SK-N-SH treated with all-trans-retinoic acid at 6 μM for 48 hours (cell line): ENCODE data around the gene MCFD2.

ENCODE experiments used
- ATAC-seq: fragments of 200-7000 bp; cut with Tn5 transposase; 3 replicates; pipeline ENCODE4 v1.9.1; 2020; ENCODE audit warnings: mild to moderate bottlenecking, moderate library complexity
- ARNTL ChIP-seq: fragments of 450-650 bp; formaldehyde crosslinking; IDR thresholded peaks from 2 replicates; pipeline ENCODE4 v1.5.0; 2020; ENCODE audit warnings: low read depth, mild to moderate bottlenecking, moderate library complexity, borderline replicate concordance
- BACH2 ChIP-seq: fragments of 250-450 bp; sonication (Bioruptor Pico); IDR thresholded peaks from 2 replicates; pipeline ENCODE4 v1.9.0; 2021; ENCODE audit warnings: mild to moderate bottlenecking, borderline replicate concordance
- CSDC2 ChIP-seq: fragments of 250-450 bp; sonication (Bioruptor Pico); IDR thresholded peaks from 2 replicates; pipeline ENCODE4 v1.5.0; 2020; ENCODE audit warnings: mild to moderate bottlenecking, moderate library complexity
- ESRRG ChIP-seq: fragments of 250-450 bp; sonication (Bioruptor Pico); IDR thresholded peaks from 2 replicates; pipeline ENCODE4 v1.6.1; 2021; ENCODE audit warnings: mild to moderate bottlenecking
- GLIS3 ChIP-seq: fragments of 250-450 bp; sonication (Bioruptor Pico); IDR thresholded peaks from 2 replicates; pipeline ENCODE4 v1.5.0; 2020; ENCODE audit warnings: mild to moderate bottlenecking, moderate library complexity
- ISL1 ChIP-seq: fragments of 250-450 bp; sonication (Bioruptor Pico); IDR thresholded peaks from 2 replicates; pipeline ENCODE4 v2.1.2; 2022; ENCODE audit warnings: mild to moderate bottlenecking, moderate library complexity
- OSR1 ChIP-seq: fragments of 250-450 bp; sonication (Bioruptor Pico); IDR thresholded peaks from 2 replicates; pipeline ENCODE4 v1.8.0; 2022; ENCODE audit warnings: moderate library complexity, mild to moderate bottlenecking, inconsistent platforms
- PPARA ChIP-seq: fragments of 250-450 bp; sonication (Bioruptor Pico); IDR thresholded peaks from 2 replicates; pipeline ENCODE4 v1.5.0; 2020; ENCODE audit warnings: mild to moderate bottlenecking, borderline replicate concordance
- RARB ChIP-seq: fragments of 250-450 bp; sonication (Bioruptor Pico); IDR thresholded peaks from 2 replicates; pipeline ENCODE4 v1.8.0; 2021; ENCODE audit warnings: mild to moderate bottlenecking, moderate library complexity
- SNAI2 ChIP-seq: fragments of 250-450 bp; sonication (Bioruptor Pico); IDR thresholded peaks from 2 replicates; pipeline ENCODE4 v1.5.0; 2020; ENCODE audit warnings: mild to moderate bottlenecking, moderate library complexity
- TCF4 ChIP-seq: fragments of 250-450 bp; sonication (Bioruptor Pico); IDR thresholded peaks from 2 replicates; pipeline ENCODE4 v1.8.0; 2021; ENCODE audit warnings: mild to moderate bottlenecking, moderate library complexity, borderline replicate concordance
- TOX ChIP-seq: fragments of 250-450 bp; sonication (Bioruptor Pico); IDR thresholded peaks from 2 replicates; pipeline ENCODE4 v1.8.0; 2021; ENCODE audit warnings: mild to moderate bottlenecking, moderate library complexity, borderline replicate concordance
- ZFP3 ChIP-seq: fragments of 250-450 bp; sonication (Bioruptor Pico); IDR thresholded peaks from 2 replicates; pipeline ENCODE4 v1.5.0; 2020; ENCODE audit warnings: mild to moderate bottlenecking, moderate library complexity
- ZFP30 ChIP-seq: fragments of 450-650 bp; formaldehyde crosslinking; IDR thresholded peaks from 2 replicates; pipeline ENCODE4 v1.5.0; 2022; ENCODE audit warnings: mild to moderate bottlenecking, moderate library complexity
- ZNF565 ChIP-seq: fragments of 450-650 bp; formaldehyde crosslinking; conservative IDR thresholded peaks from 2 replicates; pipeline ENCODE4 v1.5.0; 2020; ENCODE audit warnings: low read depth, mild to moderate bottlenecking, moderate library complexity
- ZNF70 ChIP-seq: fragments of 450-650 bp; formaldehyde crosslinking; IDR thresholded peaks from 2 replicates; pipeline ENCODE4 v1.5.0; 2020; ENCODE audit warnings: mild to moderate bottlenecking, moderate library complexity
- ZNF8 ChIP-seq: fragments of 450-650 bp; formaldehyde crosslinking; IDR thresholded peaks from 2 replicates; pipeline ENCODE4 v1.5.0; 2020; ENCODE audit warnings: mild to moderate bottlenecking, moderate library complexity
- TF ChIP-seq, protein P1 (sequence below): fragments of 250-450 bp; sonication (Bioruptor Pico); IDR thresholded peaks from 2 replicates; pipeline ENCODE4 v1.5.1; 2020; ENCODE audit warnings: low read depth, mild to moderate bottlenecking, moderate library complexity
- TF ChIP-seq, protein P2 (sequence below): fragments of 250-450 bp; sonication (Bioruptor Pico); IDR thresholded peaks from 2 replicates; pipeline ENCODE4 v1.8.0; 2020; ENCODE audit warnings: mild to moderate bottlenecking, moderate library complexity, borderline replicate concordance
- TF ChIP-seq, protein P3 (sequence below): fragments of 250-450 bp; sonication (Bioruptor Pico); IDR thresholded peaks from 2 replicates; pipeline ENCODE4 v1.8.0; 2021; ENCODE audit warnings: low read depth, mild to moderate bottlenecking, moderate library complexity, borderline replicate concordance

Gene MCFD2

GRCh38 chr2:46854260-46854659 lies 61.3 kb downstream of the MCFD2 start:
- TF ChIP-seq OSR1 (CRISPR knock-in tag) (no peak), RARB (CRISPR knock-in tag) (no peak), ZNF565 (no peak), ZFP3 (CRISPR knock-in tag) (no peak), ZFP30 (CRISPR knock-in tag) (no peak), TCF4 (CRISPR knock-in tag) (no peak), ARNTL (CRISPR knock-in tag) (no peak), GLIS3 (no peak), ESRRG (CRISPR knock-in tag) (no peak), SNAI2 (CRISPR knock-in tag) (no peak), ZNF70 (CRISPR knock-in tag) (no peak), TOX (CRISPR knock-in tag) (no peak), CSDC2 (CRISPR knock-in tag) (no peak), BACH2 (no peak), ISL1 (CRISPR knock-in tag) (no peak)
- TF ChIP-seq, protein P1, sequence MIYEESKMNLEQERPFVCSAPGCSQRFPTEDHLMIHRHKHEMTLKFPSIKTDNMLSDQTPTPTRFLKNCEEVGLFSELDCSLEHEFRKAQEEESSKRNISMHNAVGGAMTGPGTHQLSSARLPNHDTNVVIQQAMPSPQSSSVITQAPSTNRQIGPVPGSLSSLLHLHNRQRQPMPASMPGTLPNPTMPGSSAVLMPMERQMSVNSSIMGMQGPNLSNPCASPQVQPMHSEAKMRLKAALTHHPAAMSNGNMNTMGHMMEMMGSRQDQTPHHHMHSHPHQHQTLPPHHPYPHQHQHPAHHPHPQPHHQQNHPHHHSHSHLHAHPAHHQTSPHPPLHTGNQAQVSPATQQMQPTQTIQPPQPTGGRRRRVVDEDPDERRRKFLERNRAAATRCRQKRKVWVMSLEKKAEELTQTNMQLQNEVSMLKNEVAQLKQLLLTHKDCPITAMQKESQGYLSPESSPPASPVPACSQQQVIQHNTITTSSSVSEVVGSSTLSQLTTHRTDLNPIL (CRISPR knock-in tag): no peak
- TF ChIP-seq, protein P2, sequence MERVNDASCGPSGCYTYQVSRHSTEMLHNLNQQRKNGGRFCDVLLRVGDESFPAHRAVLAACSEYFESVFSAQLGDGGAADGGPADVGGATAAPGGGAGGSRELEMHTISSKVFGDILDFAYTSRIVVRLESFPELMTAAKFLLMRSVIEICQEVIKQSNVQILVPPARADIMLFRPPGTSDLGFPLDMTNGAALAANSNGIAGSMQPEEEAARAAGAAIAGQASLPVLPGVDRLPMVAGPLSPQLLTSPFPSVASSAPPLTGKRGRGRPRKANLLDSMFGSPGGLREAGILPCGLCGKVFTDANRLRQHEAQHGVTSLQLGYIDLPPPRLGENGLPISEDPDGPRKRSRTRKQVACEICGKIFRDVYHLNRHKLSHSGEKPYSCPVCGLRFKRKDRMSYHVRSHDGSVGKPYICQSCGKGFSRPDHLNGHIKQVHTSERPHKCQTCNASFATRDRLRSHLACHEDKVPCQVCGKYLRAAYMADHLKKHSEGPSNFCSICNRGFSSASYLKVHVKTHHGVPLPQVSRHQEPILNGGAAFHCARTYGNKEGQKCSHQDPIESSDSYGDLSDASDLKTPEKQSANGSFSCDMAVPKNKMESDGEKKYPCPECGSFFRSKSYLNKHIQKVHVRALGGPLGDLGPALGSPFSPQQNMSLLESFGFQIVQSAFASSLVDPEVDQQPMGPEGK (CRISPR knock-in tag): no peak
- TF ChIP-seq, protein P3, sequence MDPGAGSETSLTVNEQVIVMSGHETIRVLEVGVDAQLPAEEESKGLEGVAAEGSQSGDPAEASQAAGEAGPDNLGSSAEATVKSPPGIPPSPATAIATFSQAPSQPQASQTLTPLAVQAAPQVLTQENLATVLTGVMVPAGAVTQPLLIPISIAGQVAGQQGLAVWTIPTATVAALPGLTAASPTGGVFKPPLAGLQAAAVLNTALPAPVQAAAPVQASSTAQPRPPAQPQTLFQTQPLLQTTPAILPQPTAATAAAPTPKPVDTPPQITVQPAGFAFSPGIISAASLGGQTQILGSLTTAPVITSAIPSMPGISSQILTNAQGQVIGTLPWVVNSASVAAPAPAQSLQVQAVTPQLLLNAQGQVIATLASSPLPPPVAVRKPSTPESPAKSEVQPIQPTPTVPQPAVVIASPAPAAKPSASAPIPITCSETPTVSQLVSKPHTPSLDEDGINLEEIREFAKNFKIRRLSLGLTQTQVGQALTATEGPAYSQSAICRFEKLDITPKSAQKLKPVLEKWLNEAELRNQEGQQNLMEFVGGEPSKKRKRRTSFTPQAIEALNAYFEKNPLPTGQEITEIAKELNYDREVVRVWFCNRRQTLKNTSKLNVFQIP (CRISPR knock-in tag): no peak
- no peak for ATAC-seq

DNA sequence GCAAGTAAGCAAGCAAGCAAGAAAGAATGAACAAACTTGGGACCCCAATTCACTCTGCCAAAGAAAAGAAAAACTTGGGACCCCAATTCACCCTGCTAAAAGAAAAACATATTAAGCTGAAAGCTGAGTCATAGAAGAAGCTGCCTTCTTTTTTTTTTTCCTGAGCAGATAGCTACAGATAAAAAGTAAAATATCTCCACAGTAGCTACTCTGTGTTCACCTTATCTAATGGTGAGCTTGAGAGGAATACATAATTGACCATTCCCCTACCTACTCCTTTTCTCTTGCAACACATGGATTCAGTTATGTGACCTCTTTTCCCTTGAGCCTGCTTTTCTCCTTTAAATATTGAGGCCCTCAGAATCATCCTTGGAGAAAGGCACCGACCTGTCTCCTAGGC lies 63.0 kb downstream of the MCFD2 start:
- TF ChIP-seq ZNF70 (CRISPR knock-in tag) (peak; percentile 87), ISL1 (CRISPR knock-in tag) (peak; percentile 14; the same call in 1 of the 2 replicates)
- TF ChIP-seq, protein P3 (CRISPR knock-in tag): no peak

DNA sequence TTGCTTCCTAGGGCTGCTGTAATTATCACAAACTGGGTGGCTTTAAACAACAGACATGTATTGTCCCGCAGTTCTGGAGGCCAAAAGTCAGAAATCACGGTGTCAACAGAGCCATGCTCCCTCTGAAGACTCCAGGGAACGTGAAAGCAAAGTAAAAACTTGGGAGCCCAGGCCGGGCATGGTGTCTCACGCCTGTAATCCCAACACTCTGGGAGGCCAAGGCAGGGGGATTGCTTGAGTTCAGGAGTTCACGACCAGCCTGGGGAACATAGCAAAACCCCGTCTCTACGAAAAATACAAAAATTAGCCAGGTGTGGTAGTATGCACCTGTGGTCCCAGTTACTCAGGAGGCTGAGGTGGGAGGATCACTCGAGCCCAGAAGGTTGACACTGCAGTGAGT lies 63.5 kb downstream of the MCFD2 start:
- no peak for TF ChIP-seq ARNTL (CRISPR knock-in tag)
- no peak for TF ChIP-seq ZNF8
- TF ChIP-seq PPARA: no peak
- TF ChIP-seq BACH2: no peak
- TF ChIP-seq ZNF565: no peak
- TF ChIP-seq OSR1 (CRISPR knock-in tag): no peak
- TF ChIP-seq TOX (CRISPR knock-in tag): no peak
- no peak for TF ChIP-seq ZNF70 (CRISPR knock-in tag)
- TF ChIP-seq ZFP3 (CRISPR knock-in tag): no peak
- TF ChIP-seq, protein P2 (CRISPR knock-in tag): no peak
- TF ChIP-seq RARB (CRISPR knock-in tag): no peak
- TF ChIP-seq ZFP30 (CRISPR knock-in tag): no peak

More for the DNA sequence above, 63.0 kb downstream of the MCFD2 start:
- ATAC-seq: no peak

More for the DNA sequence above, 63.5 kb downstream of the MCFD2 start:
- ATAC-seq: no peak
